Retinal pigment epithelial cell (primary cell): ENCODE data around the gene ADGRL3.

ENCODE experiments used
- DNase-seq: peaks from one replicate; pipeline ENCODE4 v3.0.0-alpha.2; 2010; ENCODE audit warnings: low read depth
- H3K4me3 ChIP-seq: 2 replicates; pipeline ENCODE4 v1.5.1; 2011; ENCODE audit warnings: mild to moderate bottlenecking, low read length, control low read depth, moderate library complexity
- TF ChIP-seq, protein P1 (sequence below): conservative IDR thresholded peaks from 2 replicates; pipeline ENCODE4 v1.5.1; 2011; ENCODE audit warnings: low read depth, low read length, control low read depth, inconsistent platforms

Gene ADGRL3

DNA sequence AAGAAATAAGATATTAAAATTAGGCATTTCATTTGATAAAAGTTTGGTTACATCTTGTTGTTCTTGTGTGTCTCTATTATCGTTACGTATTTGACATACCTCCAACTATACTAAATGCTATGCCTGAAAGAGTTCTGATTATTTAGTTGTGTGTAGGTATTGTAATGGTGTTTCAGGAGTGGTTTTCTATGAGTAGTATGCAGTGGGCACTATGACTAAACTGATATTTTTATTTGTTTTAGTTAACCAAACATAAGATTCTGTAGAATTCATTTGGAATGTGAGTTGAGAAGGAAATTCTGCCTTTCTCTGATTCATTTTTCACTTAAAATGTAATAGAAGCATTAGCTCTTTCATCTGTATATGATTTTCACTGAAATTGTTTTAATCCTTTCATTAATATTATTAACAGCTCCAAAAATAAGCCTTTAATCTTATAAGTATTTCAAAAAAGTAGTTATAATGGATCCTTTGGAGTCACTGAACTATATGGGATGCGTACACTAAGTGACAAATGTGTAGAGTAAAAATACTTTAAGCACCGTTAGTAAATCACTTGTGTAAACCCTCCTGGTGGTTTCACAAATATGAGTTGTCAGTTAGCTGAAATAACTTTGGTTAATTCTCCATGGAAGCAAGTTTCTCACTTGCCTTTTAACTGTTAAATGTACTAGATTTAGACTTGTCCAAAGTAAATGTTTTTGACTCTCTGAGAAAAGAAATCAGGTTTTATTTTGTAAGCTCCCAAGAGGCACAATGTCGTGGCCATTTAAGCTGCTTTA, 388.7 kb downstream of the ADGRL3 start:
- no peak overlapping the region for H3K4me3 ChIP-seq
- TF ChIP-seq, protein P1, sequence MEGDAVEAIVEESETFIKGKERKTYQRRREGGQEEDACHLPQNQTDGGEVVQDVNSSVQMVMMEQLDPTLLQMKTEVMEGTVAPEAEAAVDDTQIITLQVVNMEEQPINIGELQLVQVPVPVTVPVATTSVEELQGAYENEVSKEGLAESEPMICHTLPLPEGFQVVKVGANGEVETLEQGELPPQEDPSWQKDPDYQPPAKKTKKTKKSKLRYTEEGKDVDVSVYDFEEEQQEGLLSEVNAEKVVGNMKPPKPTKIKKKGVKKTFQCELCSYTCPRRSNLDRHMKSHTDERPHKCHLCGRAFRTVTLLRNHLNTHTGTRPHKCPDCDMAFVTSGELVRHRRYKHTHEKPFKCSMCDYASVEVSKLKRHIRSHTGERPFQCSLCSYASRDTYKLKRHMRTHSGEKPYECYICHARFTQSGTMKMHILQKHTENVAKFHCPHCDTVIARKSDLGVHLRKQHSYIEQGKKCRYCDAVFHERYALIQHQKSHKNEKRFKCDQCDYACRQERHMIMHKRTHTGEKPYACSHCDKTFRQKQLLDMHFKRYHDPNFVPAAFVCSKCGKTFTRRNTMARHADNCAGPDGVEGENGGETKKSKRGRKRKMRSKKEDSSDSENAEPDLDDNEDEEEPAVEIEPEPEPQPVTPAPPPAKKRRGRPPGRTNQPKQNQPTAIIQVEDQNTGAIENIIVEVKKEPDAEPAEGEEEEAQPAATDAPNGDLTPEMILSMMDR, result no peak
- peak; percentile 59 for DNase-seq

DNA sequence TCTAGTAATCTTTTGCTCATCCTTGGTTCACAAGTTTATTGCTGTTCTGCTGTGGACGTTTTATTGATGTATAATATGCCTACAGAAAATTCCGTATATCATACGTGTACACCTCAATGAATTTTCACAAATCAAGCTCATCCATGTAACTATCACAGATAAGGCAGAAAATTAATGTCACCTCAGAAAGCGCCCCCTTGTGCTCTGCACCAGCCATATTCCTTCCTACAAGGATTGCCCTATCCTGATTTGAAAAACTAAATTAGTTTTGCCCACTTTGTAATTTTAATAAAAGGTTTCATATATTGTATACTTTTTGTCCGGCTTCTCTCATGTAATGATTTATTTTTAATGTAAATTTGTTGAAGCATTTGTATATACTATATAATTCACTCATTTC, 390.8 kb downstream of the ADGRL3 start:
- no peak overlapping the region for H3K4me3 ChIP-seq
- TF ChIP-seq, protein P1, result peak; percentile 16
- no peak for DNase-seq

DNA sequence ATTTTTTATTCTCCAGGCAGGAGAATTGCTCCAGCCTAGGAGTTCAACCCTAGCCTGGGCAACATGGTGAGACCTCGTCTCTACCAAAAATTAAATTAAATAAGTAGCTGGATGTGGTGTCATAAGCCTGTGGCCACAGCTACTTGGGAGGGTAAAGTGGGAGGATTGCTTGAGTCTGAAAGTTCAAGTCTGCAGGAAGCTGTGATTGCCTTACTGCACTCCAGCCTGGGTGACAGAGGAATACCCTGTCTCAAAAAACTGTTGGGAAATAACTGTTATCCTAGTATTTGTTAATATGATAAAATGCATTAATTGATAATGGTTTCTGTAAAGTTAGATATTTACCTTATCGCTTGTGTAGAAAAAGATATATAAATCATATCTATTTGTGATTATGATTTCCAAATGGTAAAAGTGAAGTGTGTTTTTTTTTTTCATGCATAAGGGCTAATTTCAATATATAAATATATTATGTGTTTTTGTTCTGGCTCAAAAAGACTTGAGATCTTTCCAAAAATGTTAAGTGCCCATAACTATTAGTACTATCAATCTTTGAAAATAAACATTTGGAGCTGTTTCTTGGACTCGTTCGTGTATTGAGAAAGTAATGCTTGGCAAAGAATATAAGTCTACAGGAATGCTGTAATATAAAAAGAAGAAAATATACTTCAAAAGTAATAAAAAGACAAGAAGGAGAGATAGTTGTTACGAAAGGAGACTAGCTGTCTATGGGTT, 396.6 kb downstream of the ADGRL3 start:
- no peak for DNase-seq
- TF ChIP-seq, protein P1, result no peak
- H3K4me3 ChIP-seq, result no peak overlapping the region

GRCh38 chr4:61603086-61603485, 403.0 kb downstream of the ADGRL3 start:
- TF ChIP-seq, protein P1, result no peak
- DNase-seq, result no peak
- no peak overlapping the region for H3K4me3 ChIP-seq

DNA sequence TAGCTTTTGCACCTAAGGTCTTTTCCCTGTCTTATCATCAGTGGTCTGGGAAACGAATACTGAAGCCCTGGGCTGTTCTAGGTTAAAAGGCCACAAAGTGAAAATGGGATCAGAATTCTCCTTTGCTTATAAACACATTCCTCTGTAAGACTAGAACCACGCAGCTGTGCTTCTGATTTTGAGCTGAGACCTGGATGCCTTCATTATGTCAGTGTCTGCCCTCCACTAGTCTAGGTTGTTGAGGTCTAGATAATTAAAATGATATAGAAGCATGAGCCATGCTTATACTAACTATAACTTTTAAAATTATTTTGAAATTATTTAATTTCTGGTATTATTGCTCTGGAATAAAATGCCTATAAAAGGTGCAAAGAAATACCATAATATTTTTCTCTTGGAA, 403.9 kb downstream of the ADGRL3 start:
- TF ChIP-seq, protein P1, result no peak
- no peak for DNase-seq
- H3K4me3 ChIP-seq, result no peak overlapping the region

DNA sequence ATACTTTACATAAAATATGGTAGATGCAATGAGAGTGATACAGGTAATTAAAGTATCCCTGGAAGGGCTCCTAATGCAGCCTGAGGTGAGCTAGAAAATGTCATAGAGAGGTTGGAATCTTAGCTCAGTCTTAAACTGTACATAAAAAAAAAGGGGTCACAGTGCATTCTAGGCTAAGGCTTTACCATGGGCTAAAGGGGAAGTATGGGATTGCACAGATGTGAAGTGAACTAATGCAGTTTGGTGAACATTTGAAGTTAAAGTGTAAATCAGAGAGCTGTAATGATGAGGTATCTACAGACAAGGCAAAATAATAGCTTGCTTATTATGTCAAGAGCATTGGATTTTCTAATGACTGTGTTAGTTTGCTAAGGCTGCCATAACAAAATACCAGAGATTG, 405.9 kb downstream of the ADGRL3 start:
- TF ChIP-seq, protein P1, result no peak
- H3K4me3 ChIP-seq, result no peak overlapping the region

DNA sequence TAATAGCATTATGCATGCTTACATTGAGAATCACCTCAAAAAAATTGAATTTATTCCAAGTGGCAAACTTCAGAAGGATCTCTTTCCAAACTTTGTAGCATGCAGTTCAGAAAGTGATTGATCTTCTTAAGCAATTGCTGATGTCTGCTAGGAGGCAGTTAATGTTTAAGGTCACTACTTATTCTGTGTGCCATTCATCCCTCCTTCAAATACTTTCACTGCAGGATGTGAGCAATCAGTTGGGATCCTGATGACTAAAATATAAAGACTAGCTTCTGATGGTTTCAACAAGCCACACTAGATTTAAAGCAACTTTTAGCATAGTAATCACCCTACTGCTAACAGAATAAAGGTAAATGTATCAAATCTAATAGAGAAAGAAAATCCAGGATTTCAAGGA, 414.1 kb downstream of the ADGRL3 start:
- DNase-seq, result no peak
- TF ChIP-seq, protein P1, result no peak
- no peak overlapping the region for H3K4me3 ChIP-seq

More for the DNA sequence above, 405.9 kb downstream of the ADGRL3 start:
- no peak for DNase-seq
